Measurements from ENCODE around the gene RPS21.

DNA sequence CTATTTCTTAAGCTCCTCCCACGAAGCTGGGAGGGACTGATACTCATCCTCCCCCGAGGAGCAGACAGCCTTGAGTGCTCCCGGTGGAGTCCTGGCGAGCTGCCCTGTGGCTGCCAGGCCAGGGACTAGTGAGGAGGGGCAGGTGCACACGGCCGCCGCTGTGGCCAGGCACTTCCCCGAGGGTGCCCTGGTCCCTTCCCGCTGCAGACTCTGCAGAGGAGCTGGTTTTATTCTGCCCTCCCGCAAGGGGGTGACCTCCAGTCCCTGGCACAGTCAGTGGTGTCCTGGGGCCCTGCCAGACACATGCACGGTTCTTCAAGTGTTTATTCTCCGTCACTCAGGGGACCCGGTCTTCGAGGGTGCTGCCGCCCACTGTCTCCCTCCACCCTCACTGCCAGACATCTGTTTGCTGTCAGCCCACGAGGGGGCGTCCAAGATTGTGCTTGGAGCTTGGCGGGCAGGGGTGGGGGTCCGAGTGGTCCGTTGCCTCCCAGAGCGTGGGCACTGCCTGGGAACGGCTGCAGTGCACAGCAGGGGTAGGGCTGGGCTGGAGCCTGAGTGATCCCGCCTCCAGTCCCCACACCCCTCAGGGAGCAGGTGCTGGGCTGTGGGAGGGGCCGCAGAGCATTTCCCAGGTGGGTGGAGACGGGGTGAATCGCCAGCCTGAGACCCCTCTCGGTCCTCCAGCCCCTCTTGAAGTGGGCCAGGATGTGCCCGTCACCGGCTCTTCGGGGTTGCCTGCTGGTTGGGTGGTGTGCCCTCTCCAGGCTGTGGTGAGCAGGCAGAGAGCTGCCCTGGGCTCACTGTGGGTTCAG lies 23.2 kb downstream of the RPS21 start:
- no peak for TF ChIP-seq EZH2phosphoT487 (IDR thresholded peaks at IDR 0.05)
- TF ChIP-seq, protein P1, sequence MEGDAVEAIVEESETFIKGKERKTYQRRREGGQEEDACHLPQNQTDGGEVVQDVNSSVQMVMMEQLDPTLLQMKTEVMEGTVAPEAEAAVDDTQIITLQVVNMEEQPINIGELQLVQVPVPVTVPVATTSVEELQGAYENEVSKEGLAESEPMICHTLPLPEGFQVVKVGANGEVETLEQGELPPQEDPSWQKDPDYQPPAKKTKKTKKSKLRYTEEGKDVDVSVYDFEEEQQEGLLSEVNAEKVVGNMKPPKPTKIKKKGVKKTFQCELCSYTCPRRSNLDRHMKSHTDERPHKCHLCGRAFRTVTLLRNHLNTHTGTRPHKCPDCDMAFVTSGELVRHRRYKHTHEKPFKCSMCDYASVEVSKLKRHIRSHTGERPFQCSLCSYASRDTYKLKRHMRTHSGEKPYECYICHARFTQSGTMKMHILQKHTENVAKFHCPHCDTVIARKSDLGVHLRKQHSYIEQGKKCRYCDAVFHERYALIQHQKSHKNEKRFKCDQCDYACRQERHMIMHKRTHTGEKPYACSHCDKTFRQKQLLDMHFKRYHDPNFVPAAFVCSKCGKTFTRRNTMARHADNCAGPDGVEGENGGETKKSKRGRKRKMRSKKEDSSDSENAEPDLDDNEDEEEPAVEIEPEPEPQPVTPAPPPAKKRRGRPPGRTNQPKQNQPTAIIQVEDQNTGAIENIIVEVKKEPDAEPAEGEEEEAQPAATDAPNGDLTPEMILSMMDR (IDR thresholded peaks at IDR 0.05): peak; percentile 77
